Caco-2 (cell line): Measurements from ENCODE around the gene TEF. TPM values are rescaled to one million over a fixed set of nuclear protein-coding genes. Genes with fewer than 3 reads are reported as not detected.

ENCODE experiments used
- BruUV-seq: library from RNA; stranded (reverse); fragments of 400-500 nt; replicated peaks from 2 replicates; lab custom pipeline; 2021; lab: Mats Ljungman, UMichigan
- CTCF ChIA-PET: fragments of 300-600 bp; sonication (Branson Sonifier 250); formaldehyde crosslinking; loops from one replicate; lab custom pipeline; 2022; ENCODE audit warnings: antibody characterized with exemption; lab: Charles Lee
- POLR2A ChIA-PET: fragments of 300-600 bp; sonication (Branson Sonifier 250); formaldehyde crosslinking; loops from one replicate; lab custom pipeline; 2022; ENCODE audit warnings: antibody characterized with exemption; lab: Charles Lee
- DNase-seq, 2 experiments: peaks; one replicate each; pipeline versions ENCODE4 v3.0.0 to v3.0.0-alpha.2; 2020 to 2022
- H3K27me3 ChIP-seq: replicated peaks from 2 replicates; pipeline ENCODE4 v1.6.0; 2011; ENCODE audit warnings: low read length; ENCODE audit not compliant: control insufficient read depth, insufficient read depth
- H3K36me3 ChIP-seq: 2 replicates; pipeline ENCODE4 v1.5.1; 2011; ENCODE audit warnings: low read length; ENCODE audit not compliant: control insufficient read depth, insufficient read depth
- H3K4me1 ChIP-seq: fragments of 250-450 bp; sonication (Bioruptor Pico); 2 replicates; pipeline ENCODE4 v1.5.1; 2020; ENCODE audit warnings: mild to moderate bottlenecking
- H3K4me3 ChIP-seq: 2 replicates; pipeline ENCODE4 v1.5.1; 2011; ENCODE audit warnings: low read depth, mild to moderate bottlenecking, control low read depth, low read length
- H3K9me3 ChIP-seq: fragments of 250-450 bp; sonication (Bioruptor Pico); 2 replicates; pipeline ENCODE4 v1.5.1; 2020; ENCODE audit warnings: mild to moderate bottlenecking, moderate library complexity
- H3K27ac Mint-ChIP-seq: one replicate; pipeline ENCODE4 v1.8.0; 2022; ENCODE audit warnings: mixed read lengths; ENCODE audit not compliant: unreplicated experiment
- H3K27me3 Mint-ChIP-seq: one replicate; pipeline ENCODE4 v1.8.0; 2022; ENCODE audit warnings: mixed read lengths; ENCODE audit not compliant: insufficient read depth, unreplicated experiment
- H3K36me3 Mint-ChIP-seq: one replicate; pipeline ENCODE4 v1.8.0; 2022; ENCODE audit warnings: mild to moderate bottlenecking, mixed read lengths; ENCODE audit not compliant: insufficient read depth, unreplicated experiment
- H3K4me1 Mint-ChIP-seq: one replicate; pipeline ENCODE4 v1.8.0; 2022; ENCODE audit warnings: low read depth, mixed read lengths; ENCODE audit not compliant: unreplicated experiment
- H3K4me3 Mint-ChIP-seq: one replicate; pipeline ENCODE4 v1.8.0; 2022; ENCODE audit warnings: mild to moderate bottlenecking, moderate library complexity, mixed read lengths; ENCODE audit not compliant: unreplicated experiment
- H3K9me3 Mint-ChIP-seq: one replicate; pipeline ENCODE4 v1.8.0; 2022; ENCODE audit warnings: mixed read lengths; ENCODE audit not compliant: unreplicated experiment
- intact Hi-C: fragments of 100-400 bp; cut with micrococcal nuclease; formaldehyde crosslinking; loops from one replicate; pipeline ENCODE4 v1.10.0; 2022; ENCODE audit not compliant: unreplicated experiment
- total RNA-seq: library from RNA; stranded (reverse); gene quantifications from 2 replicates; pipeline ENCODE4 v1.2.3, GENCODE V29; 2022
- TF ChIP-seq, protein P1 (sequence below), 2 experiments: fragments of 200-600 bp in 1 of 2; IDR thresholded peaks; 1 replicate in 1 of 2; 2 replicates in 1 of 2; pipeline versions ENCODE4 v1.5.1 to v1.8.0; 2011 to 2022; ENCODE audit warnings: antibody characterized with exemption in 1 of 2, control low read depth in 1 of 2, inconsistent platforms in 1 of 2, low read depth in 1 of 2, low read length in 1 of 2, mild to moderate bottlenecking in 1 of 2, moderate library complexity in 1 of 2; ENCODE audit not compliant: insufficient read depth in 1 of 2, severe bottlenecking in 1 of 2, unreplicated experiment in 1 of 2

Gene TEF
- total RNA-seq, 1 experiment from 2014 or later = 13.8 TPM

- no peaks in the 10 kb centered on the region for H3K36me3 ChIP-seq
- CTCF ChIA-PET = no interaction called here
- TF ChIP-seq, protein P1, sequence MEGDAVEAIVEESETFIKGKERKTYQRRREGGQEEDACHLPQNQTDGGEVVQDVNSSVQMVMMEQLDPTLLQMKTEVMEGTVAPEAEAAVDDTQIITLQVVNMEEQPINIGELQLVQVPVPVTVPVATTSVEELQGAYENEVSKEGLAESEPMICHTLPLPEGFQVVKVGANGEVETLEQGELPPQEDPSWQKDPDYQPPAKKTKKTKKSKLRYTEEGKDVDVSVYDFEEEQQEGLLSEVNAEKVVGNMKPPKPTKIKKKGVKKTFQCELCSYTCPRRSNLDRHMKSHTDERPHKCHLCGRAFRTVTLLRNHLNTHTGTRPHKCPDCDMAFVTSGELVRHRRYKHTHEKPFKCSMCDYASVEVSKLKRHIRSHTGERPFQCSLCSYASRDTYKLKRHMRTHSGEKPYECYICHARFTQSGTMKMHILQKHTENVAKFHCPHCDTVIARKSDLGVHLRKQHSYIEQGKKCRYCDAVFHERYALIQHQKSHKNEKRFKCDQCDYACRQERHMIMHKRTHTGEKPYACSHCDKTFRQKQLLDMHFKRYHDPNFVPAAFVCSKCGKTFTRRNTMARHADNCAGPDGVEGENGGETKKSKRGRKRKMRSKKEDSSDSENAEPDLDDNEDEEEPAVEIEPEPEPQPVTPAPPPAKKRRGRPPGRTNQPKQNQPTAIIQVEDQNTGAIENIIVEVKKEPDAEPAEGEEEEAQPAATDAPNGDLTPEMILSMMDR (IDR thresholded peaks at IDR 0.05; ENCODE audit: insufficient read depth in 1 of 2, low read depth in 1 of 2, low read length in 1 of 2, severe bottlenecking in 1 of 2, unreplicated experiment in 1 of 2) = no peak
- intact Hi-C loops = no loop called here
- no peaks in the 10 kb centered on the region for H3K9me3 ChIP-seq
- Mint-ChIP-seq H3K4me1 (peaks cover 8% of the 10 kb centered on the region), H3K27ac (no peak overlapping the region), H3K36me3 (peaks cover 15% of the 10 kb centered on the region), H3K4me3 (no peak overlapping the region), H3K27me3 (no peaks in the 10 kb centered on the region), H3K9me3 (no peaks in the 10 kb centered on the region)
- H3K27me3 ChIP-seq = no peaks in the 10 kb centered on the region
- POLR2A ChIA-PET = interaction anchor here (0.6 to 1.6 kb wide), 2 partner anchors 8 to 15 kb away, joined by 3 to 6 read pairs; partner anchors contain the start of gene TEF
- no peak overlapping the region for H3K4me3 ChIP-seq
- no peak for DNase-seq
- BruUV-seq = no TSS peak
- peaks cover 27% of the 10 kb centered on the region for H3K4me1 ChIP-seq
Observed at GRCh38 chr22:41366323-41367029, 15.3 kb upstream of the TEF start.

DNA sequence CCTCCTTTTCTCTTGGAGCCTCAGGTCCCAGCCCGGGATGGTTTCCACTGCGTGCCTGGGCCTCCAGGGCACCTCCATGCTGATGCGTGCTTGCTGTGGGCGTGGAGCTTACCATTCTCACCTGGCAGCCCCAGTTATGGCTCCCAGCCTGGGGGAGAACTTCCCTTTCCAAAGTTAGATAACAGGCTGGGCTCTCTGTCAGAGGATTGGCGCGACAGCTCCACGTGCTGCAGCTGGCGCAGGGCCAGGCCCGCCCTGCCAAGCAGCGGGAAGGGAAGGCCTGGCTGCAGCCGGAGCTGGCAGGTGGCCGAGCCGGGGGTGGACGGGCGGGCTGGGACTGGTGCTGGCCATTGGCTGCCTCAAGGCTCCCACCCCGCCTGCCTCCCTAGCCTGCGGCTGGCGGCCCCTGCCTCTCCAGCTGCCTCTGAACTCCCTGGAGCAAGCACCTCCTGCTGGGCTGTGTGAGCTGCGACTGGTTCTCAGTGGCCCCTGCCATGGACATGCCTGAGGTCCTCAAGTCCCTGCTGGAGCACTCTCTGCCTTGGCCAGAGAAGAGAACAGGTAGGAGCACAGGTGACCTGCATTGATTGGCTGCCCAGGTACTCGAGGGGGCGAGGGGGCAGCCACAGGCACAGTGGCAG is 14.6 kb upstream of the TEF start:
- no peak overlapping the region for H3K27ac Mint-ChIP-seq
- peaks cover 13% of the 10 kb centered on the region for H3K36me3 Mint-ChIP-seq
- H3K9me3 Mint-ChIP-seq = no peaks in the 10 kb centered on the region
- no TSS peak for BruUV-seq
- no peak overlapping the region for H3K4me3 Mint-ChIP-seq
- Histone ChIP-seq H3K36me3 (no peaks in the 10 kb centered on the region), H3K9me3 (no peaks in the 10 kb centered on the region), H3K4me3 (no peak overlapping the region), H3K4me1 (peaks cover 26% of the 10 kb centered on the region), H3K27me3 (no peaks in the 10 kb centered on the region)
- H3K4me1 Mint-ChIP-seq = peaks cover 8% of the 10 kb centered on the region
- TF ChIP-seq, protein P1 (IDR thresholded peaks at IDR 0.05; ENCODE audit: insufficient read depth in 1 of 2, low read depth in 1 of 2, low read length in 1 of 2, severe bottlenecking in 1 of 2, unreplicated experiment in 1 of 2) = no peak
- no peaks in the 10 kb centered on the region for H3K27me3 Mint-ChIP-seq
- ChIA-PET POLR2A (interaction anchor here (1.6 kb wide), 1 partner anchor 14 kb away, joined by 6 read pairs; the partner anchor contains the start of gene TEF), CTCF (no interaction called here)
- intact Hi-C loops = no loop called here
- DNase-seq = no peak

GRCh38 chr22:41367680-41368542 is 13.8 kb upstream of the TEF start:
- no peak overlapping the region for H3K4me3 ChIP-seq
- CTCF ChIA-PET = no interaction called here

More at GRCh38 chr22:41367680-41368542, 13.8 kb upstream of the TEF start:
- DNase-seq = peak in 1 of 2 experiments; percentile 27
- Mint-ChIP-seq H3K9me3 (no peaks in the 10 kb centered on the region), H3K27ac (no peak overlapping the region), H3K4me1 (peaks cover 6% of the 10 kb centered on the region), H3K27me3 (no peaks in the 10 kb centered on the region), H3K4me3 (no peak overlapping the region), H3K36me3 (peaks cover 10% of the 10 kb centered on the region)
- Histone ChIP-seq H3K27me3 (no peaks in the 10 kb centered on the region), H3K9me3 (no peaks in the 10 kb centered on the region), H3K36me3 (no peaks in the 10 kb centered on the region), H3K4me1 (peaks cover 26% of the 10 kb centered on the region)
- TF ChIP-seq, protein P1 (IDR thresholded peaks at IDR 0.05; ENCODE audit: insufficient read depth in 1 of 2, low read depth in 1 of 2, low read length in 1 of 2, severe bottlenecking in 1 of 2, unreplicated experiment in 1 of 2) = no peak
- no TSS peak for BruUV-seq
- POLR2A ChIA-PET = interaction anchor here (0.6 kb wide), 1 partner anchor 14 kb away, joined by 8 read pairs; the partner anchor contains the start of gene TEF
- intact Hi-C loops = no loop called here
